ENCODE data around the gene RGS11. TPM values are rescaled to one million over a fixed set of nuclear protein-coding genes. Genes with fewer than 3 reads are reported as not detected.

RGS11 gene
- total and polyA plus RNA-seq, 9 of the 15 experiments (the other 6 are each of a cell fraction or from before 2014, with no cell fraction given): not detected

DNA sequence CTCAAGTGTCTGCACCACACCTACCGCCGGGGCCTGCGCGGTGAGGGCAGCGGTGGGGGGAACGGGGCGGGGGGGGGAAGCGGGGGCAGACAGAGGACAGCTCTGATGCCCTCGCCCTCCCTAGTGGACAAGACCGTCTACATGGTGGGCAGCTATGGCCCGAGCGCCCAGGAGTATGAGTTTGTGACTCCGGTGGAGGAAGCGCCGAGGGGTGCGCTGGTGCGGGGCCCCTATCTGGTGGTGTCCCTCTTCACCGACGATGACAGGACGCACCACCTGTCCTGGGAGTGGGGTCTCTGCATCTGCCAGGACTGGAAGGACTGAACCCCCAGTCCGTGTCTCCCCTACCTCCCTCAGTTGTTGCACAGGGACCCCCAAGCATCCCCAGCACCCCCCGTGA is 6.7 kb upstream of the RGS11 start:
- H3K9ac ChIP-seq (ENCODE audit: insufficient read depth in 1 of 2, low read depth in 2 of 2, low read length in 2 of 2): no peak overlapping the region
- H3K36me3 ChIP-seq (ENCODE audit: control insufficient read depth, insufficient read depth, low read length): peaks cover 9% of the 10 kb centered on the region; the same call in 1 of the 3 replicates
- H3K27ac ChIP-seq (ENCODE audit: extremely low read depth, low read depth, low read length): no peak overlapping the region
- H3K27me3 ChIP-seq (ENCODE audit: control insufficient read depth in 2 of 2, insufficient read depth in 2 of 2, low read length in 2 of 2): no peaks in the 10 kb centered on the region
- no peak overlapping the region for H2AFZ ChIP-seq (ENCODE audit: low read depth, low read length)
- ChIA-PET POLR2A (no interaction called here), CTCF (ENCODE audit: low intra/inter-chr PET ratio) (no interaction called here)
- H3K4me2 ChIP-seq (ENCODE audit: insufficient read depth, low read length): no peak overlapping the region
- ATAC-seq (no peak), FAIRE-seq (no peak), DNase-seq (ENCODE audit: extremely low read depth in 1 of 4, low spot score in 3 of 4) (peak in 1 of 4 experiments; percentile 46)
- no TSS peak for BruUV-seq (replicated peaks)
- TF ChIP-seq ZNF589 (CRISPR knock-in tag; IDR thresholded peaks at IDR 0.05; ENCODE audit: low read depth) (no peak), CAMTA2 (CRISPR knock-in tag; conservative IDR thresholded peaks at IDR 0.05) (no peak), MTA1 (IDR thresholded peaks at IDR 0.05; ENCODE audit: borderline replicate concordance) (no peak), NCOA1 (IDR thresholded peaks at IDR 0.05; ENCODE audit: low read depth) (no peak), TGIF2 (CRISPR knock-in tag; IDR thresholded peaks at IDR 0.05) (no peak), KLF10 (CRISPR knock-in tag; IDR thresholded peaks at IDR 0.05) (no peak)
- TF ChIP-seq, protein P1, sequence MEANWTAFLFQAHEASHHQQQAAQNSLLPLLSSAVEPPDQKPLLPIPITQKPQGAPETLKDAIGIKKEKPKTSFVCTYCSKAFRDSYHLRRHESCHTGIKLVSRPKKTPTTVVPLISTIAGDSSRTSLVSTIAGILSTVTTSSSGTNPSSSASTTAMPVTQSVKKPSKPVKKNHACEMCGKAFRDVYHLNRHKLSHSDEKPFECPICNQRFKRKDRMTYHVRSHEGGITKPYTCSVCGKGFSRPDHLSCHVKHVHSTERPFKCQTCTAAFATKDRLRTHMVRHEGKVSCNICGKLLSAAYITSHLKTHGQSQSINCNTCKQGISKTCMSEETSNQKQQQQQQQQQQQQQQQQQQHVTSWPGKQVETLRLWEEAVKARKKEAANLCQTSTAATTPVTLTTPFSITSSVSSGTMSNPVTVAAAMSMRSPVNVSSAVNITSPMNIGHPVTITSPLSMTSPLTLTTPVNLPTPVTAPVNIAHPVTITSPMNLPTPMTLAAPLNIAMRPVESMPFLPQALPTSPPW (CRISPR knock-in tag; IDR thresholded peaks at IDR 0.05): peak; percentile 45
- 59% methylated on average over 13 of the region's 22 CpGs for WGBS (ENCODE audit: insufficient coverage, low coverage, missing lambda C conversion rate)
- in situ Hi-C loops (cut with MboI): no loop called here
- intact Hi-C loops (cut with micrococcal nuclease): no loop called here
- H3K4me3 ChIP-seq: no peak overlapping the region
- H3K4me1 ChIP-seq (replicated peaks in 1 of 2; ENCODE audit: control insufficient read depth in 2 of 2, insufficient read depth in 2 of 2, low read length in 2 of 2): peaks cover 0 to 63% of the 10 kb centered on the region in 2 experiments; a peak in 2 of 5 replicates
- no peaks in the 10 kb centered on the region for H3K9me3 ChIP-seq (replicated peaks; ENCODE audit: control insufficient read depth, insufficient read depth, low read depth, low read length)
- H3K9me1 ChIP-seq (ENCODE audit: control insufficient read depth, insufficient read depth, low read length): no peaks in the 10 kb centered on the region
- no peaks in the 10 kb centered on the region for H4K20me1 ChIP-seq (replicated peaks; ENCODE audit: control insufficient read depth, insufficient read depth, low read length)
- H3K79me2 ChIP-seq (ENCODE audit: control insufficient read depth, insufficient read depth, low read length): no peaks in the 10 kb centered on the region
